ENCODE results near the gene STAT5B. TPM values are rescaled to one million over a fixed set of nuclear protein-coding genes. Genes with fewer than 3 reads are reported as not detected.
"Not testable (repeated sequence)": the region's sequence is repeated elsewhere in the genome, so short reads cannot be mapped to it uniquely, and the experiment has no call there.

STAT5B gene
- 10 to 100 TPM; 40.3 to 46.7 (median 42.0) TPM for polyA plus RNA-seq (ENCODE audit: insufficient read length in 4 of 4)

DNA sequence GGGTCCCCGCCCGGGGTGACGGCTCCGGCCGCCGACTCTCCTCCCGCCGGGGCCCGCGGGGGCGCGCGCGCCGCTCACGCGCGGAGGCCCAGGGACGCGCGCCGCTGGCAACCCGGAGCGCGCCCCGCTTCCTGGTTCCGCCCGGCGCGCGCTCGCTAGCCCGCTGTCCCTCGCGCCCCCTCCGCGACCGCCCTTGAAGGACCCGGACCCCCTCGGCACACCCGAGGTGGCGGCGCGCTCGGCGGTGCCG is at the start of gene STAT5B:
Gene STAT5B, minus strand, starts transcription at position 33 of the 250 bp plus-strand sequence. CDS start 44,264 bp downstream, outside the sequence.
- DNase-seq (ENCODE audit: low read depth in 4 of 4, low spot score in 3 of 4), result peak in 2 of 4 donors; percentile 59 to 67

DNA sequence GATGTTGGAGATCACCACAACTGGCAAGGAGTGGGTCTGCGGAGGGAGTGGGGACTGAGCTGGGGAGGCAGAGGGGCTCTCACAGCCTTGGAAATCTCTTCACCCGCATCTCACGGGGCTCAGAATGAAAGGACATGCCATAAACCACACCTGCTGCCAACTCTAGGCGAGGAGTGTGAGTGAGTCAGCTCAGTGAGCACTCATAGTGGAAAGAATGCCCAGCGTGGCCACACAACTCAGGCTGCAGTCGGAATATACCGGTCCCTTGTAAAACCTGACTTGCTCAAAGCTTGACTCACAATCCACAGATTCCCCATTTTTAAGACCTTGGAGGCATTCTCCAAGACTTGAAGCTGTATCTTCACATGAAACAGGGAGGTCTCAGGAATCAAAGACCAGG is 48.8 kb upstream of the STAT5B start:
- DNase-seq (ENCODE audit: low read depth in 4 of 4, low spot score in 3 of 4), result no peak

DNA sequence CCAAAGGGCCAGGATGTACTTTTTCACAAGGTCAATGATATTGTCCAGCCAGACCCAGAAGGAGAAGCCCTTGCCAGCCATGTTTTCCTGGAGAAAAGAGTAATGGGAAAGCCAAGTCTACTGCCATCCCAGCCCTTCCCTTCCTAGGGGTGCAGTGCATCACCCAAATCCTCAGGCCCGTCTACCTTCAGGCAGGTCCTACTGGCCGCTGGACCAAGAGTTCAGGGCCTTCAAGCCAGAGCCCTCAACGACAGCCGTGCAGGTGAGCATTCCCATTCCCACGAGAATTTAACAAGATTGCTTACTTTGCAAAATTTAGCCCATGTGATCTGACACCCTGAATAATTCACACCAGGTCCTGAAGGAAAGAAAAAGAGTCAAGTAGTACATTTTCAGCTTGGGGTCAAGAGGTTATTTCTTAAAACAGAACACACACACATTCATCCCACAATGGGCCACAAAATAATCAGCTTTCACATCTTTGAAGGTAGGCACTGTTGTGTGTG is 47.1 kb upstream of the STAT5B start:
- no peak for DNase-seq (ENCODE audit: low read depth in 4 of 4, low spot score in 3 of 4)

DNA sequence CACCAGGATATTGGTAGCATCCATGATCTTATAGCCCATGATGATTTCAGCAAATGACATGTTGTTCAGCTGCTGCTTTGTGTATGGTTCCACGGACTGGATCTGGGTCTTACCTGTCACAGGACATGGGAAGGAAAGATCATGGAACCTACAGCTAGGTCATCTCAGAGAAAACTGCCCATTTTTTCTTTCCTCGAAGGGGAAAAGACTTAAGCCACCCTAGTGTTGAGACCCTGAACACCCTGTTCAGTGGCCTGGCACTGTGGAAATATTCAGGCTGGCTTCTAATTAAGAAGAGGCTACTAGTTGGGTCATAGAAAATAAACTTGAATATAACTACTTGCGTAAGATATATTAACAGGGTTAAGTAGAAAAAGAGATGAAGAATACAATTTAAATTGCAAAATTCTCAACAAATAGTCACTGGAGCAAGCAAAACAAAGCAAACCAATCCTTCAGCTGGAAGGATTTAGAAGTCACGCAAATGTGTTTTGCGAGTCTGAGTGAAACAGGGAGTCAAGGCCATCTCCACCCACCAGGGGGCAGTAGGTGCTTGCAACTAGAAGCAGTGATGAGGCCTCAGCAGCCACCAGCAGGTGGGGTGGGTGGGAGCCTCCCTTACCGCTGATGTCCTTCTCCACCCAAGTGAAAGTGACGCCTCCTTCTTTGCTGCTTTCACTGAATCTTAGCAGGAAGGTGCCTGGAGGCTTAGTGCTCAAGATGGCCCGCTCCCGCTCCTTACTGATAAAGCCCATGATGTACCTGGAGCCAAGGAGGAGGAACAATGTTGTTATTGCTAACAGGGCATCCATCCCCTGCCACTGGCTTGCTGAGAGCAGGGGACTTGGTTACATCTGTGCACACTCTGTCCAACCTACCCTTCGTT is 46.4 kb upstream of the STAT5B start:
- DNase-seq (ENCODE audit: low read depth in 4 of 4, low spot score in 3 of 4), result peak; percentile 85 to 90 (median 87)

DNA sequence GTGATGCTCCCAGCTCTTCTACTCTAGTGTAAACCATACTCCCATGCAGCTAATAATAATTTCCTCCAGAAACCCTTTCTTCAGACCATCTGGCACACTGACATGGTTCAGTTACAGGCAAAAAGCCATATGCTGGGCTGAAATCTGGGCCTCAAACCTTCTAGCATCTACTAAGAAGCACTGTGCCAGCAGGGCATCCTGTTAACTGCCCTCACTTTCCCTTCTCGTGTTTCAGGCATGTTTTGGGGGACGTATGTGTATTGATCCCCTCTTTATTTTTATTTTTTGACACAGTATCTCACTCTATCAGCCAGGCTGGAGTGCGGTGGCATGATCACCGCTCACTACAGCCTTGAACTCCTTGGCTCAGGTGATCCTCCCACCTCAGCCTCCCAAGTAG is 45.4 kb upstream of the STAT5B start:
- no peak for DNase-seq (ENCODE audit: low read depth in 4 of 4, low spot score in 3 of 4)

DNA sequence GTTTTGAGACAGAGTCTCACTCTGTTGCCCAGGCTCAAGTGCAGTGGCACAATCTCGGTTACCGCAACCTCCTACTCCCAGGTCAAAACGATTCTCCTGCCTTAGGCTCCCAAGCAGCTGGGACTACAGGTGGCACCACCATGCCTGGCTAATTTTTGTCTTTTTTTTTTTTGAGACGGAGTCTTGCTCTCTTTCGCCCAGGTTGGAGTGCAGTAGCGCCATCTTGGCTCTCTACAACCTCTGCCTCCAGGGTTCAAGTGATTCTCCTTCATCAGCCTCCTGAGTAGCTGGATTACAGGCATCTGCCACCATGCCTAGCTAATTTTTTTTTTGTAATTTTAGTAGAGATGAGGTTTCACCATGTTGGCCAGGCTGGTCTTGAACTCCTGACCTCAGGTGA is 41.8 kb upstream of the STAT5B start:
- not testable (repeated sequence) for DNase-seq (ENCODE audit: low read depth in 4 of 4, low spot score in 3 of 4)

DNA sequence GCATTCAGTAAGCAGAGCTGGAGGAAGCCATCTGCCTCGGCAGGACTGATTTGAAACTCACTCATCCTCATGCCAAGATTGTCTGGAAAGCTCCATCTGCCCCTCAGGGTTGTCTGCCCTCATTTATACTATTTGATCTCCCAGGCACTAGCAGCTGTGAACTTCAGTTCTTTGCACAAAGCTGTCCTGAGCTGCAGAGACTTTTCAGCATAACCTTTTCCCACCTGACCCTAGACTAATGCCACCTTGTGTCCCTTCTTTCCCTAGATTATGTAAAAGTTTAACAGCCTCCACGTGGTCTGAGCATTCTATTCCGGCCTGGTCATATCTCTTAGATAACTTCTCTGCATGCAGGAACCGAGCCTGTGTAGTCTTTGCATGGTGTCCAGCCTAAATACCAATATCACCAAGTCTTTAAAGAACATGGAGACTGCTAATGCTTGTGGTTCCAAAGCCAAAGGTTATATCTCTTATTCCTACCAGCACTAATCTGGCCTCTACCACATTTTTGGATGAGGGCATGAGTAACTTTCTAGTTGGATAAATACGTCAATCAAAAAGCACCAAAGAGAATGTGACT is 41.2 kb upstream of the STAT5B start:
- DNase-seq (ENCODE audit: low read depth in 4 of 4, low spot score in 3 of 4), result no peak

DNA sequence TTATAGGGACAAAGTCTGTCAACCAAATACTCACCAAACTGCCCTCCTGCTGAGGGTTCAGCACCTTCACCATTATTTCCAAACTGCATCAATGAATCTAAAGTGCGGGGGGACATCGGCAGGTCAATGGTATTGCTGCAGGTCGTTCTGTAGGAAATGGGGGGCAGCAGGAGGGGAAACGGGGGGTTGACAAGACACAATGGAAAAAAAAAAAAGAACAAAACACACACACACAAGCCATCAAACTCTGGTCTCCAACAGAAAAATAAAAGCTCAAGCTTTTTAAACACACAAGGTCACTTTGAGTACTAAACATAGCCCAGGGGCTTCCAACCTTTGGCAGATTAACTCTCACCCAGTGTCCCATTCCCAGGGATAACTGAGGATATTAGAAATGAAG is 40.6 kb upstream of the STAT5B start:
- no peak for DNase-seq (ENCODE audit: low read depth in 4 of 4, low spot score in 3 of 4)

DNA sequence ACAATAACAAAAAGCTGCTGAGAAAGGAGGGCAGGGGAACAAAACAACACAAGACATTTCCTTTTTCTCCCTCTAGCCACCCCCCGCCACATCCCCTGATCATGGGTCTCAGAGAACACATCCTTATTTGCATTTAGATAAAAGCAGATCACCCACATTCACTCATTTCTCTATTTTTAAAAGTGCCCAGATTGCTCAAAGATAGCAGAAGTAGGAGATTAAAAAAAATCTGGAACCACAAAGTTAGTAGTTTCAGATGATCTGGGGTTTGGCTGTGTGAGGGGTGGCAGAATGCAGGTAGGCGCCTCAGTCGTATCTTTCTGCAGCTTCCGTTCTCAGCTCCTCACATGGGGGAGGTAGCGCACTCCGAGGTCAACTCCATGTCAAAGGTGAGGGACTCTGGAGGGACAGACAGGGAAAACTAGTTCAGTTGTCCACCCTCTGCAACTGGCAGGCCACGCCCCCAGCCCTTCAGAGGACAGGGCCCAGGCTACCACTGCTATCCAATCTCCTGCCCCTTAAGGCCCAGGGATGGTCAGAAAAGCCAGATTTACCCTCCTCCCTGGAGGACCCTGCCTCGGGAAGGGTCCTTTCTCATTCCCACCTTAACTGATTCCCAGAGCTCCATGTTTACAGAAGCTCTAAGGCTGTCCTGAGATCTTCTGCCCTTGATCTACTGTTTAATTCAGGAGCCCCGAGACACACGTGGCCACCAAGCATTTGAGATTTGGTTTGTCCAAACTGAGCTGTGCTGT is 39.4 kb upstream of the STAT5B start:
- no peak for DNase-seq (ENCODE audit: low read depth in 4 of 4, low spot score in 3 of 4)

DNA sequence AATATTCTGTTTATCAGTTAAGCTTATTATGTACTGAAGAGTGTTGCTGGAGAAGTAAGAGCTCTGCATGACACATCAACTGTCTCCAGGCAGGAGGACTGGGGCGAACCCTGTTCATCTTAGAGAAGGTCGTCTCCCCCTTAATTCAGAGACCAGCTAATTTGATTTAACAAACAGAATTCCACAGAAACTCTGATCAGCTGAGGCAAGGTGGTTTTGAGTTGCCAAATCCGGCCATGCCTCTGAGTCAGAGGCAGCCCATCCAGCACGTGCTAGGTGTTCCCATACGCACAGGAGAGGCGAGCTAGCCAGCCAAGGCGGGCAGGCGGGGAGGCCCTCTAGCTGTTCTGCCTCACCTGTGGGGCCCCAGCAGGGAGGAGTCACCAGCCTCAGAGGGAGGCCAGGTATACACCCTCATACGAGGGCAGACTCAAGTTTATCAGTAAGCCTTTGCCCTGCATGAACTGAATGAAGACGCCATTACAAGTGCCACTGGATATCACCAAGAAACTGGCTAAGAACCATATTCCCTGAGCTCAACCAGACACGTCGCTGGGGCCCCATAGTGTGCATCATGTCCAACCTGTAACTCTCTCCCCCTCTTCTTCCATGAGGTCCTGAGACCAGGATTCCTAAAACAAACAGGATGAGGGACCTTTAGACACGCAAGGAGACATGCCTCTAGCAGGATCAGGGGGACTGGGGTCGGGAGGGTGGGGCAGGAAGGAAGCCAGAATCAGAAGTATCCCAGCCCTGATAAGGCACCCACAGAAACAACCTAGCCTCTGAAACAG is 37.8 kb upstream of the STAT5B start:
- DNase-seq (ENCODE audit: low read depth in 4 of 4, low spot score in 3 of 4), result no peak

DNA sequence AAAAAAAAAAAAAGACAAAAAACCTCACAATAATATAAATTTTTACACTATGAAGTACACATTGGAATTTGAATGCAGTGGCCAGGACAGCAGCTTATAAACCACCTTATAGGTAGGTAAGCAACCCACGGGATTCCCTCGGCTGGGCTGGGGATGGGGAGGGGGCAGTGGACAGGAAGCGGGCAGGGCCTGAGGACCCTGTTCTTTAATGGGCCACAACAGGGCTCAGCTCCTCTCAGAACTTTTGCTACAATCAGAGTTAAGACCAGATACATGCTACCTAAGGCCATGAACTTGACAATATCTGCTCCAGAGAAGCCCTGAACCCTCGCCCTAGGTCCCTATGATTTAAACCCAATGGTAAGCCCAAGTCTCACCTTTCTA is 37.2 kb upstream of the STAT5B start:
- DNase-seq (ENCODE audit: low read depth in 4 of 4, low spot score in 3 of 4), result no peak

DNA sequence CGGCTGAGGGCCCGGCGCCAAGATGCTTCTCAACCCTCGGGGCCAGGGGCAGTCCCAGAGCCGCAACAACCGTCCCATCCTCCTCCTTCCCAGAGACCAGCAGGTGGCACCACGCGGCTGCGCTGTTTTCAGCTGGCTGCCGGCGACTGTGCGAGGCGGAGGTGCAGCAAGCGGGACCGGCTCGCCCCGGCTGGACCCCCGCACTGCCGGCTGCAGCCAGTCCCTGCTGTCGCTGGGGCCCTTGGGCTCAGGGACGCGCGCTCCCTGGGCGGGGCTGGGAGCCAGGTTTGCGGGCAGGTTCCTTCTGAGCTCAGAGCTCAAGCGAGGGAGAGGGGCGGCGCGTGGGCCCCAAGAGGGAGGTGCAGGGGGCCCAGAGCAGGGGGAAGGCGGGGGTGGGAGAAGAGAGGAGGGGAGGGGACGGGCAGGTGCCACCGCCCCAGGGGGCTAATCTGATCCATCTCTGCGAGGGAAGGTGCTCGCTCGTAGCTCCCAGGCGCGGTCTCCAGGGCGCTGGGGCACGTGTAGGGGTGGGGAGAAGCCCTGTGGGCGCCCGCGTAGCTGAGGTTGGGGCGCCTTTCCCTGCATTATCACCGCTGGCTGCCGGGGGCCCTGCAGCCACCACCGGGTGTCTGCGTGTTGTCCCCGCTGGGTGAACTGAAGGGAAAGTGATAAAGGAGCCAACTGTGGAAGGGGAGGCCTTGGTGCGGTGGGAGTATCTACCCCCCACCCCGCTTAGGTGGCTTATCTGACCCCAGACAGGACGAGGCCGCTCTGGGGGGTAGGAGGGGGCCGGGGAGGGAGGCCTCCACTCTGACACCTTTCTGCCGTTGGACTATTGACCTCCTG is 36.3 kb upstream of the STAT5B start:
- peak; percentile 68 to 76 (median 74) for DNase-seq (ENCODE audit: low read depth in 4 of 4, low spot score in 3 of 4)

DNA sequence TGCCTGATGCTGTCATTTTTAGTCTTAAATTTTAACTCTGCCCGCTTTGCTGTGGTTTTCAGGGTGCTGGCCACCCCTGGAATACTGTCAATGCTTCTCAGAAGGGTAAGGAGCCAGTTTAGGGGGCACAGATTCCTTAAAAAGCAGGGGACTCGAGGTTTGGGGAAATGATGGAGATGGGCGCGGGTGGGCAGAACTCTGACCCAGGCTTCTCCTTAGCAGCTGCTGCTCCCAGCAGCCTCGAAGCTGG is 35.8 kb upstream of the STAT5B start:
- no peak for DNase-seq (ENCODE audit: low read depth in 4 of 4, low spot score in 3 of 4)

DNA sequence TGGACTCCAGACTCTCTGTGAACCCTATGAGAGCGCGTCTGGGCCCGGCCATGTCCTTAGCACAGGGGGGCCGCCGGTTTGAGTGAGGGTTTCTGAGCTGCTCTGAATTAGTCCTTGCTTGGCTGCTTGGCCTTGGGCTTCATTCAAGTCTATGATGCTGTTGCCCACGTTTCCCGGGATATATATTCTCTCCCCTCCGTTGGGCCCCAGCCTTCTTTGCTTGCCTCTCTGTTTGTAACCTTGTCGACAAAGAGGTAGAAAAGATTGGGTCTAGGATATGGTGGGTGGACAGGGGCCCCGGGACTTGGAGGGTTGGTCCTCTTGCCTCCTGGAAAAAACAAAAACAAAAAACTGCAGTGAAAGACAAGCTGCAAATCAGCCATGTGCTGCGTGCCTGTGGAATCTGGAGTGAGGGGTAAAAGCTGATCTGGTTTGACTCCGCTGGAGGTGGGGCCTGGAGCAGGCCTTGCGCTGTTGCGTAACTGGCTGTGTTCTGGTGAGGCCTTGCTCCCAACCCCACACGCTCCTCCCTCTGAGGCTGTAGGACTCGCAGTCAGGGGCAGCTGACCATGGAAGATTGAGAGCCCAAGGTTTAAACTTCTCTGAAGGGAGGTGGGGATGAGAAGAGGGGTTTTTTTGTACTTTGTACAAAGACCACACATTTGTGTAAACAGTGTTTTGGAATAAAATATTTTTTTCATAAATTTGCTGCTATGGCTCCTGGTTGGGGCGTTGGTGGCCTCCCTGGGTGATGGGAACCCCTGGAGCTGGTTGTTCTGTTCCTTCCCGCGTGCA is 35.2 kb upstream of the STAT5B start:
- DNase-seq (ENCODE audit: low read depth in 4 of 4, low spot score in 3 of 4), result peak; percentile 63 to 82 (median 76)

DNA sequence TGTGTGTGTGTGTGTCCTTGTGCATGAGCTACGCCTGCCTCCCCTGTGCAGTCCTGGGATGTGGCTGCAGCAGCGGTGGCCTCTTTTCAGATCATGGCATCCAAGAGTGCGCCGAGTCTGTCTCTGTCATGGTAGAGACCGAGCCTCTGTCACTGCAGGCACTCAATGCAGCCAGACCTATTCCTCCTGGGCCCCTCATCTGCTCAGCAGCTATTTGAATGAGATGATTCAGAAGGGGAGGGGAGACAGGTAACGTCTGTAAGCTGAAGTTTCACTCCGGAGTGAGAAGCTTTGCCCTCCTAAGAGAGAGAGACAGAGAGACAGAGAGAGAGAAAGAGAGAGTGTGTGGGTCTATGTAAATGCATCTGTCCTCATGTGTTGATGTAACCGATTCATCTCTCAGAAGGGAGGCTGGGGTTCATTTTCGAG is 34.6 kb upstream of the STAT5B start:
- DNase-seq (ENCODE audit: low read depth in 4 of 4, low spot score in 3 of 4), result no peak

DNA sequence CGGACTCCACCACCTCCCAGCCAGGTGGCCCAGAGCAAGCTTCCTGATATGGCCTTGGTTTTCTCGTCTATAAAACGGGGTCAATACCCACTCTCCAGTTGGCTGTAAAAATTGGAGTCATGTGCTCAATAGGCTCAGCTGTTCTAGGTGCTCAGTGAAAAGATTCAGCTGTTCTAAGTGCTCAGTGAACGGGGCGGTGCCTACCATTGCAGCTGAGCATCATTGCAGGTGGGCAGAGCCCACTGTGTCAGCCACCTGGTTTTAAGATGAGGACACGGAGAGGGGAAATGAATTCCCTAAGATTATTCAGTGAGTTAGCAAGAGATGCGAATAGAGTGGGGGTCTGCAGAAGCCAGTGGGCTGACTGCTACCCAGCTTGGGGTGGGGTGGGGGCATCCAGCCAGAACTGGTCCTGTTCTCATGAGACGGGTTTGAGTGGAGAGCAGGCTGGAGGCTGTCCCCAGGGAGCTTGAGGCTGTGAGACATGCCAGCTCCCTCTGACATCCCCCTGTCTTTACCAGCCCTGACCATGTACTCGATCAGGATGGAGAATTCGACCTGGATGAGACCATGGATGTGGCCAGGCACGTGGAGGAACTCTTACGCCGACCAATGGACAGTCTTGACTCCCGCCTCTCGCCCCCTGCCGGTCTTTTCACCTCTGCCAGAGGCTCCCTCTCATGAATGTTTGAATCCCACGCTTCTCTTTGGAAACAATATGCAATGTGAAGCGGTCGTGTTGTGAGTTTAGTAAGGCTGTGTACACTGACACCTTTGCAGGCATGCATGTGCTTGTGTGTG is 34.0 kb upstream of the STAT5B start:
- no peak for DNase-seq (ENCODE audit: low read depth in 4 of 4, low spot score in 3 of 4)

DNA sequence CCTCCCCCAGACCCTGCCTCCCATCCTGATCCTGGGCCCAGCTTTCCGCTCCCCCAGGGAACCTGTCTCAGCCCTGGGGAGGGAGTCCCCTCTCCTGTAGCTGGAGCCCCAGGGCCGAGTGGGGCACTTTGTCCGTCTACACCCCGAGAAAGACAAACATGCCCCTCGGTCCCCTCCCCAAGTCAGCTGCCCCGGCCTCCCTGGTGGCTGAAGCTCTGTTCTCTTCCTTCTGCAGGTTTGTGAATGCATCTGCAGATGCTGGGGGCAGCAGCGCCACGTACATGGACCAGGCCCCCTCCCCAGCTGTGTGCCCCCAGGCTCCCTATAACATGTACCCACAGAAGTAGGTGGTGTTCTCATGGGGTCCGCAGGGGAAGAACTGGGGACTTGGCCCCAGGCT is 33.0 kb upstream of the STAT5B start:
- no peak for DNase-seq (ENCODE audit: low read depth in 4 of 4, low spot score in 3 of 4)

DNA sequence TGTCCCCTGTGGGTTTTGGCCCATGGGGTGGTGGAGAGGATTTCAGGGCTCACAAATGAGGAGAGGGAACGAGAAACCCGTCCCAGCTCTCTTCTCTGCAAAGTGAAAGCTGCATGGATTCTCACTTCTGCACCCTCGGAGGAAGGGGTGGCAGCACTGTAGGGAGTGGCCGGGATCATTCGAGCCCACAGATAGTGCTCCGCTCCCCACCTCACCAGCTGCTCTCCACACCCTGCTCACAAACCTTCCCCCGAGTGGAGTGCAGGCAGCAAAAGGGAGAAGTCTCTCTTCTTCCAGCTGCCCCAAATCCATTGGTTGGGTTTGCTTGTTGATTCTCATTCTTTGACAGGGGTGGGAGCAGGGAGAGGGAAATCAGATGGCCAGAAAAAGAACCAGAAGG is 32.3 kb upstream of the STAT5B start:
- no peak for DNase-seq (ENCODE audit: low read depth in 4 of 4, low spot score in 3 of 4)

Measured in right renal pelvis (tissue), 4 donors.